ENCODE measurements around the gene NFATC4.
"Not testable (repeated sequence)": the region's sequence is repeated elsewhere in the genome, so short reads cannot be mapped to it uniquely, and the experiment has no call there.

The NFATC4 gene

DNA sequence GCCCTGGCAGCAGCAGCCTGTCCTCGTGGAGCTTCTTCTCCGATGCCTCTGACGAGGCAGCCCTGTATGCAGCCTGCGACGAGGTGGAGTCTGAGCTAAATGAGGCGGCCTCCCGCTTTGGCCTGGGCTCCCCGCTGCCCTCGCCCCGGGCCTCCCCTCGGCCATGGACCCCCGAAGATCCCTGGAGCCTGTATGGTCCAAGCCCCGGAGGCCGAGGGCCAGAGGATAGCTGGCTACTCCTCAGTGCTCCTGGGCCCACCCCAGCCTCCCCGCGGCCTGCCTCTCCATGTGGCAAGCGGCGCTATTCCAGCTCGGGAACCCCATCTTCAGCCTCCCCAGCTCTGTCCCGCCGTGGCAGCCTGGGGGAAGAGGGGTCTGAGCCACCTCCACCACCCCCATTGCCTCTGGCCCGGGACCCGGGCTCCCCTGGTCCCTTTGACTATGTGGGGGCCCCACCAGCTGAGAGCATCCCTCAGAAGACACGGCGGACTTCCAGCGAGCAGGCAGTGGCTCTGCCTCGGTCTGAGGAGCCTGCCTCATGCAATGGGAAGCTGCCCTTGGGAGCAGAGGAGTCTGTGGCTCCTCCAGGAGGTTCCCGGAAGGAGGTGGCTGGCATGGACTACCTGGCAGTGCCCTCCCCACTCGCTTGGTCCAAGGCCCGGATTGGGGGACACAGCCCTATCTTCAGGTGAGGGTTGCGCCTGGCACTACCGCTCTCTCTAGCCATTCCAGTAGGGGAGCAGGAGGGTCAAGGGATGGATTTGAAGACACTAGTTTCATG, 2.1 kb downstream of the NFATC4 start:
- DNase-seq (ENCODE audit: low spot score) = no peak
- in situ Hi-C loops (cut with MboI; ENCODE audit: low pct_unique_long_range_greater_than_20kb, low sequenced_read_pairs, unreplicated experiment) = no loop called here
- TF ChIP-seq, protein P1, sequence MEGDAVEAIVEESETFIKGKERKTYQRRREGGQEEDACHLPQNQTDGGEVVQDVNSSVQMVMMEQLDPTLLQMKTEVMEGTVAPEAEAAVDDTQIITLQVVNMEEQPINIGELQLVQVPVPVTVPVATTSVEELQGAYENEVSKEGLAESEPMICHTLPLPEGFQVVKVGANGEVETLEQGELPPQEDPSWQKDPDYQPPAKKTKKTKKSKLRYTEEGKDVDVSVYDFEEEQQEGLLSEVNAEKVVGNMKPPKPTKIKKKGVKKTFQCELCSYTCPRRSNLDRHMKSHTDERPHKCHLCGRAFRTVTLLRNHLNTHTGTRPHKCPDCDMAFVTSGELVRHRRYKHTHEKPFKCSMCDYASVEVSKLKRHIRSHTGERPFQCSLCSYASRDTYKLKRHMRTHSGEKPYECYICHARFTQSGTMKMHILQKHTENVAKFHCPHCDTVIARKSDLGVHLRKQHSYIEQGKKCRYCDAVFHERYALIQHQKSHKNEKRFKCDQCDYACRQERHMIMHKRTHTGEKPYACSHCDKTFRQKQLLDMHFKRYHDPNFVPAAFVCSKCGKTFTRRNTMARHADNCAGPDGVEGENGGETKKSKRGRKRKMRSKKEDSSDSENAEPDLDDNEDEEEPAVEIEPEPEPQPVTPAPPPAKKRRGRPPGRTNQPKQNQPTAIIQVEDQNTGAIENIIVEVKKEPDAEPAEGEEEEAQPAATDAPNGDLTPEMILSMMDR (IDR thresholded peaks at IDR 0.05; ENCODE audit: extremely low read depth, insufficient read depth, missing control alignments) = no peak

DNA sequence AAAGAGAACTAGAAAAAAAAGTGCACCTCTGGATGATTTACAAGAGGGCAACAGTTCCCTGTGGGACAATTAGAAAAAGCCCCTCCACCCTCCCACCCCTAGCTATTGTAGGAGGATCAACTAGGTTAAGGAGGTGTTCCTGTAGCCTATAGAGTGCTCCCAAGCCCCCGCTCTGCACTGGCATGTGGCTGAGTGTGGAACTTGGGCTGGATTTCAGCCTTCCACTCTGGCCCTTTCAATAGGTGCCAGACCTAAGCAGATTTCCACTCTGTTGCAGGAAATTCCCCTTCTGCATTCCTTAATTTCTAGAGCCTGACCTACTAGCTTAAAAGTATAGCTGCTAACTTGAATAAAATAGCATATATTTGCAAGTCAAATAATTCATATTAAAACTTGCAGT, 2.8 kb downstream of the NFATC4 start:
- in situ Hi-C loops (cut with MboI; ENCODE audit: low pct_unique_long_range_greater_than_20kb, low sequenced_read_pairs, unreplicated experiment) = no loop called here
- TF ChIP-seq, protein P1 (IDR thresholded peaks at IDR 0.05; ENCODE audit: extremely low read depth, insufficient read depth, missing control alignments) = no peak
- DNase-seq (ENCODE audit: low spot score) = no peak

DNA sequence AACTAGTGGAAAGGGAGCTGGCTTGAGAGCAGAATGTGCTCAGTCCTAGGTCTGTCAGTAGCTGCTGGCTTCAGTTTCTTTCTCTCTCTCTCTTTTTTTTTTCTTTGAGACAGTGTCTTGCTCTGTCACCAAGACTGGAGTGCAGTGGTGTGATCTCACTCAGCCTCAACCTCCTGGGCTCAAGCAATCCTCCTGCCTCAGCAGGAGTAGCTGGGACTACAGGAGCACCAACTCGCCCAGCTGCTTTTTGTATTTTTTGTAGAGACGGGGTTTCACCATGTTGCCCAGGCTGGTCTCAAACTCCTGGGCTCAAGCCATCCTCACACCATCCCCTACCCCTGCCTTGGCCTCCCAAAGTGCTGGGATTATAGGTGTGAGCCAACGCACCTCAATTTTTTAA, 3.6 kb downstream of the NFATC4 start:
- in situ Hi-C loops (cut with MboI; ENCODE audit: low pct_unique_long_range_greater_than_20kb, low sequenced_read_pairs, unreplicated experiment); DNase-seq (ENCODE audit: low spot score): not testable (repeated sequence)

DNA sequence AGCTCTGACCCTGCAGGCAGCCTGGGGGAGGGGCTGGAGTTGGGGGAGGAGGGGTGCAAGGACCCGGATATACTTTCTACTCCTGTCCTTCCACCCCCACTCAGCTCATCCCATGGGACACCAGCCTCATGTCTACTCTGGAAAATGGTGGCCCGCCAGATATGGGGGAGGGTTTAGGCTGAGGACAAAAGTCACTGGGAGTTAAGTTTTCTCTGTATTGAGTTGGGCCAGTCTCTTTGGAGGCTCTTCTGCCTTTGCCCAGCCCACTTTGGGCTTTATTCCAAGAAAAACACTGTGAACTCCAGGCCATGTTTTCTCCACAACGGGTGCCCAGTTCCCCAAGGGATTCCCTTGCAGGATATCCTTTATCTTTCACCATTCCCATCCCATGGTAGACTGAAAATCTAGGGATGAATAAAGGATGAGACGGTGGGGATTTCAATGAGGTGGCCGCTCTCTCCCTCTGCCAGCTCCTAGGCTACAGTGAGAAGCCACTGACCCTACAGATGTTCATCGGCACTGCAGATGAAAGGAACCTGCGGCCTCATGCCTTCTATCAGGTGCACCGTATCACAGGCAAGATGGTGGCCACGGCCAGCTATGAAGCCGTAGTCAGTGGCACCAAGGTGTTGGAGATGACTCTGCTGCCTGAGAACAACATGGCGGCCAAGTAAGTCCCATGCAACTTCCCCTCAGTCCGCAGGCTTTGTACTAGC, 4.9 kb downstream of the NFATC4 start:
- TF ChIP-seq, protein P1 (IDR thresholded peaks at IDR 0.05; ENCODE audit: extremely low read depth, insufficient read depth, missing control alignments) = no peak
- in situ Hi-C loops (cut with MboI; ENCODE audit: low pct_unique_long_range_greater_than_20kb, low sequenced_read_pairs, unreplicated experiment) = no loop called here
- DNase-seq (ENCODE audit: low spot score) = no peak

DNA sequence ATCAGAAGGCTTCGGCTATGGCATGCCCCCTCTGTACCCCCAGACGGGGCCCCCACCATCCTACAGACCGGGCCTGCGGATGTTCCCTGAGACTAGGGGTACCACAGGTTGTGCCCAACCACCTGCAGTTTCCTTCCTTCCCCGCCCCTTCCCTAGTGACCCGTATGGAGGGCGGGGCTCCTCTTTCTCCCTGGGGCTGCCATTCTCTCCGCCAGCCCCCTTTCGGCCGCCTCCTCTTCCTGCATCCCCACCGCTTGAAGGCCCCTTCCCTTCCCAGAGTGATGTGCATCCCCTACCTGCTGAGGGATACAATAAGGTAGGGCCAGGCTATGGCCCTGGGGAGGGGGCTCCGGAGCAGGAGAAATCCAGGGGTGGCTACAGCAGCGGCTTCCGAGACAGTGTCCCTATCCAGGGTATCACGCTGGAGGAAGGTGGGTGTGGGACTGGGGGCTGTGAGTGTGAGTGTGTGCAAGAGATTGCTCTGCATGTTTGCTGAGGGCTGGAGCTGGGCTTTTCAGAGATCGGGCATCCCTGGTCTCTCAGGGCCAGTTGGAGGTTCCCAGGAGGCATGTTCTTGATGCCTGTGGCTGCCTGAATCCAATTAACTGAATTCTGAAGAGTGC, 8.6 kb downstream of the NFATC4 start:
- TF ChIP-seq, protein P1 (IDR thresholded peaks at IDR 0.05; ENCODE audit: extremely low read depth, insufficient read depth, missing control alignments) = no peak
- no peak for DNase-seq (ENCODE audit: low spot score)
- in situ Hi-C loops (cut with MboI; ENCODE audit: low pct_unique_long_range_greater_than_20kb, low sequenced_read_pairs, unreplicated experiment) = no loop called here

DNA sequence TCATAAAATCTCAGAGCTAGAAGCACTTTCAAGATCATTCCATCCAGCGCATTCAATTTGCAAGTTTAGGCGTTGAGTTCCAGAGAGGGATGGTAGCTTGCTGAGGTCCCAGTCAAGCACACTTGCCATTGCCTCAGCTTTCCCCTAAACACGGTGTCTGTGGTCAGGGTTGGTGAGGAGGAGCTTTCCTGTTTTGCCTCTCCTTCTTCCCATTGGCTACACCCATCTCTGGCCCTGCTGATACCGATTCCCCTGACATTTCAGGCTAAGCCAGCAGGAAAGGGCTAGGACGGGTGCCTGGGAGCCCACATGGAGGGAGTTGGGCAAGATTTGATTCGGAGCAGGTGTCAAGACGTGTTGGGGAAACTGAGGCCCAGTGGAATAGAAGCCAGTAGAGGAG, 9.1 kb downstream of the NFATC4 start:
- TF ChIP-seq, protein P1 (IDR thresholded peaks at IDR 0.05; ENCODE audit: extremely low read depth, insufficient read depth, missing control alignments) = no peak
- no peak for DNase-seq (ENCODE audit: low spot score)
- in situ Hi-C loops (cut with MboI; ENCODE audit: low pct_unique_long_range_greater_than_20kb, low sequenced_read_pairs, unreplicated experiment) = no loop called here

DNA sequence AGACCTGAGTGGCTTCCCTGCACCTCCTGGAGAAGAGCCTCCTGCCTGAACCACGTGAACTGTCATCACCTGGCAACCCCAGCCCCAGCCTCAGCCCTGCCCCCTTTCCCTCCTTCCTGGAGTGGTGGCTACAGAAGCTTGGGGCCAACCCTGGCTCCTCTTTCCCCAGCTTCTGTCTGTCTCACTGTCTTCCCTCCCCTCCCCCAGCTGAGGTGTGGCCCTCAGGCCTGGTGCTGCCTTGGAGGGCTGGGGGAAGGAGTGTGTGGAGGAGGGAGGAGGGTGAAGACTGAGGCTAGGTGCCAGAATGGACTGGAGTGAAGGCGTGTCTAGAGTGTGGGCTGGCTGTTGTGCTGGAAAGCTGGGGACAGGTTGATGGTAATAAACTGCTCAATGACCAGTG, 9.7 kb downstream of the NFATC4 start:
- TF ChIP-seq, protein P1 (IDR thresholded peaks at IDR 0.05; ENCODE audit: extremely low read depth, insufficient read depth, missing control alignments) = no peak
- in situ Hi-C loops (cut with MboI; ENCODE audit: low pct_unique_long_range_greater_than_20kb, low sequenced_read_pairs, unreplicated experiment) = no loop called here
- no peak for DNase-seq (ENCODE audit: low spot score)

Measured in GM13977 (cell line).